Lower leg skin (tissue), 4 donors: ENCODE measurements around the gene PDLIM4. TPM values are rescaled to one million over a fixed set of nuclear protein-coding genes. Genes with fewer than 3 reads are reported as not detected.

Experiments used
- DNase-seq, 2 donors: peaks; one replicate each; pipeline ENCODE4 v3.0.0-alpha.2; 2019; ENCODE audit warnings: low spot score in 2 of 2
- H3K4me3 ChIP-seq: fragments of 200-600 bp; sonication (generic); 2 replicates; pipeline ENCODE4 v1.5.1; 2017; ENCODE audit warnings: mild to moderate bottlenecking, low read depth; ENCODE audit not compliant: poor library complexity, severe bottlenecking
- CTCF ChIP-seq, 3 donors: fragments of 450-650 bp; IDR thresholded peaks; one replicate each; pipeline ENCODE4 v1.5.1; 2016; ENCODE audit warnings: antibody characterized with exemption in 3 of 3, mild to moderate bottlenecking in 3 of 3, moderate library complexity in 2 of 3
- POLR2A ChIP-seq, 2 donors: fragments of 450-650 bp; IDR thresholded peaks; one replicate each; pipeline ENCODE4 v1.6.1; 2016 to 2017; ENCODE audit warnings: antibody characterized with exemption in 2 of 2, mild to moderate bottlenecking in 1 of 2, moderate library complexity in 1 of 2
- WGBS, 2 donors: methylation state at CpG; one replicate each; pipeline ENCODE4 v1.1.5; 2018; 5-methylcytosine and 5-hydroxymethylcytosine counted together
- intact Hi-C: fragments of 100-400 bp; cut with DNase I; formaldehyde crosslinking; loops from one replicate; pipeline ENCODE4 v1.15.0; 2023; ENCODE audit warnings: low total_unique reads
- total RNA-seq, 4 donors: library from RNA; depleted of rRNA; stranded (reverse); fragments of >200 nt; gene quantifications; one replicate each; pipeline ENCODE4 v1.1.0, GENCODE V29; 2016

Gene PDLIM4
- total RNA-seq, 4 donors from 2014 or later, result 52.5 to 191 (median 85.9) TPM

DNA sequence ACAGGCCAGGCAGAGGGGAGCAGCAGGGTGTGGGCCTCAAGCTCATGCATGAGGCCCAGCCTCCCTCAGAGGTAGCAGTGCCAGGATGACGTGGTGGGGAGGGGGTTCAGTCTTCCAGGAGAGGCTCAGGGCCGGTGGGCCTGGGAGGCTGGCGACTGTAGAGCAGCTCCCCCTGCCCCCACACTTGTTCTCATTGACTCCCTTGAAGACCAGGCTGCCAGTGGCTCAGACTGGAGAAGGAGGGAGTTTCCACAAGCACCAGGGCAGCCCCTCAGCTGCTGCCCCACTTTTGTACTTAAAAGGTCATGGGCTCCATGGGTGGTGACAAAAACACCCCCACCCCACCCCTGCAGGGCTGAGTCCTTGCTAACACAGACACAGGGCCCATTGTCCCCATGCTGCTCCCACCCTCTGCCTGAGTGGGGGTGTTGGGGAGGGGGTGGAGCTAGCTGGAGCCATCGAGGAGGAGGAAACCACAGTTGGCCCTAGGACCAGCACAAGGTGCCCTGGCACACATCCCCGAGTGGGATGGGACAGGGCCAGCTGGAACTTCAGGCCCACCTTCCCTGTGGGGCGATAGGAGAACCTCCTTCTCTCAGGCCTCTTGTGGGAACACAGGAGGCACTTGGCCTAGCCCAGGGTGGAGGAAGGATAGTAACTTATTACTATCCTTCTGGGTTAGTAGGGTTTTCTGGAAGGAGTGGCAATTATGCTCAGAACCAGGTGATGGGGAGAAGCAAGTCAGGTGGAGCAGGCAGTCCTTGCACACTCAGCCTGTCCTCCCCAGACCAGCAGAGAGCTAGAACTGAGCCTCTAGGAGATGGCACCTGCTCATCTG is 10.7 kb downstream of the PDLIM4 start:
- H3K4me3 ChIP-seq, result no peak overlapping the region
- 37 to 62% methylated on average over 6 of the region's 6 CpGs for WGBS, 2 donors
- TF ChIP-seq CTCF (IDR thresholded peaks at IDR 0.05) (no peak), POLR2A (IDR thresholded peaks at IDR 0.05) (no peak)
- peak; percentile 19 to 83 for DNase-seq
- intact Hi-C loops, result no loop called here

DNA sequence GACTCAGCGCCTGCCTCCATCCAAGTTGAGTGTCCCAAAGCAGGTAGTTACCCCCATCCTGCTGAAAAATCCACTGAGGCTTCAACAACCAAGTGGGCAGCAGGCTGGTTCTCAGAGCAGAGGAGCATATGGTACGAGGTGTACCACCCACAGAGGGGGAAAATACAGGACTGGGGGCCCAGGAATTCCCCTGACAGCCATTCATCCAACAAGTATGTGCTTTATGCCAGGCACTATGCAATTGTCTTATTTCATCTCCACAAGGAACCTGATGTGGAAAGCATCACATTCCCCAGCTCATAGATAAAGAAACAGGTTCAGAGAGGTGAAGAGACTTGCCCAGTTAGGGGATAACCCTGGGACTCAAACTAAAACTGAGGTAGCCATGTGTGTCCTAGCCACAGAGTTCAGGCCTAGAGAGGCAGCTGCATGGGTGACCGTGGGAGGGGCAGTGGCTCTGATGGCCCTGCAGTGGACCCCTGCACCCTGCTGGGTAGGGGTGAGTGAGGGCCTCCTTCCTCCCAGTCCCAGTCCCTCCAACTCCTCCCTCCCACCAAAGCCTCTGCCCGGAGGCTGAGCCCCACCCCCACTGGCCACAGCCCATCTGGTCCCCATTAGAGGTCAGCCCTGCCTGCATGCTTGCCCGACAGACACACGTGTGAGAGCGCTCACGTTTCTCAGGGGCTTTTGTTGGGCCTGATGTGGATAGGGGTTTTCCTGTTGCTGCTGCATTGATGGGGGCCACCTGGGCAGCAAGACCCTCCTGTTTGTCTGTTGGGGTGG is 11.5 kb downstream of the PDLIM4 start:
- intact Hi-C loops, result no loop called here
- WGBS, 2 donors, result 51 to 71% methylated on average over 7 to 8 of the region's 8 CpGs
- H3K4me3 ChIP-seq, result no peak overlapping the region
- peak; percentile 14 to 85 for DNase-seq
- no peak for TF ChIP-seq POLR2A (IDR thresholded peaks at IDR 0.05)
- TF ChIP-seq CTCF (IDR thresholded peaks at IDR 0.05), result no peak

DNA sequence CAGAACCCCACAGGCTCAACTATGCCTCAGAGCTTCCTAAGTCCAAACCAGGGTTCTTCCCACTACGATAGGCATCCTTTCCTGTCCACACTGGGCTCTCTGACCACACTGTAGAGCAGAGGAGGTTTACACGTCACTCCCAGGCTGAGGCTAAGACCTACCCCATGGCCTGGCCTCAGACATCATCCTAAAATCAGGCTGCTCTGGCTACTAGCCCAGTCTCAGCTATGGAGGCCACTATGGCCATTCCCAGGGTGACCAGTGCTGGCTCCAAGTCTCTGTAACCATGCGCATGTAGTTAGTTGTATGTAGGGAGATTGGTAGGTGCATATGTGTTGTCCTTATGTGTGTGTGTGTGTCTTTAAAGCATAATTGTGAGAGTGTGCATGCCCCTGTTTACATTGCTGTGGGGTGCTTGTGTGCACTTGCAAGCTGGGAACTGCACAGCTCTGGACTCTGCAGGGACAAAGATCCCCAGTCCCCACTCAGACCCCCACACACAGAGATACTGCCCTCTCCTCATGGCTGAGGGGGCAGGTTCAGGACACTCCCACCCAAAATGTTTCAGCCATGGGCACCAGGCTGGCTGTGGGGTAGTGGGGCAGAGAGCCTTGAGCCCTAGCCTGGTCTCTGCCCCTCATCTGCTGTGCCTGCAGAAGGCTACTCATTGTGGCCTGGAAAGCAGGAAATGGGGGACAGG is 12.3 kb downstream of the PDLIM4 start:
- peak in 1 of 2 donors; percentile 12 for DNase-seq
- WGBS, 2 donors, result 94 to 97% methylated on average over 3 of the region's 3 CpGs
- intact Hi-C loops, result no loop called here
- no peak for TF ChIP-seq POLR2A (IDR thresholded peaks at IDR 0.05)
- no peak for TF ChIP-seq CTCF (IDR thresholded peaks at IDR 0.05)
- H3K4me3 ChIP-seq, result no peak overlapping the region

DNA sequence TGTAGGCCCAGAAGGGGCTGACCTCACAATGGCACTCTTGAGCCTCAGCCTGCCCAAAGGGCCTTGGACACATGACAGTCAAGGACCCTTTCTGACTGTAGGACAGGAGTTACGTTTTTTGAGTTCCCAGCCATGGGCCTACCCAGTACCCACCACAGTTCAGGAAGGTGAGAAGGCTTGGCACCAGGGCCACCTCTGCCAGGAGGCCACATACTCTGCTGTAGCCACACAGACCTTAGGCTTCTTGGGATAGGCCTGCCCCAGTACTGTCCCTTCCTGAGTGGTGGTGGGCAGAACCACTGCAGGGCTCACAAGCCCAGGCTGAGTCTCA is 12.8 kb downstream of the PDLIM4 start:
- WGBS, 2 donors, result 84 to 100% methylated on average over 1 of the region's 1 CpG
- peak; percentile 7 to 79 for DNase-seq
- intact Hi-C loops, result no loop called here
- no peak overlapping the region for H3K4me3 ChIP-seq
- TF ChIP-seq POLR2A (IDR thresholded peaks at IDR 0.05) (no peak), CTCF (IDR thresholded peaks at IDR 0.05) (no peak)

DNA sequence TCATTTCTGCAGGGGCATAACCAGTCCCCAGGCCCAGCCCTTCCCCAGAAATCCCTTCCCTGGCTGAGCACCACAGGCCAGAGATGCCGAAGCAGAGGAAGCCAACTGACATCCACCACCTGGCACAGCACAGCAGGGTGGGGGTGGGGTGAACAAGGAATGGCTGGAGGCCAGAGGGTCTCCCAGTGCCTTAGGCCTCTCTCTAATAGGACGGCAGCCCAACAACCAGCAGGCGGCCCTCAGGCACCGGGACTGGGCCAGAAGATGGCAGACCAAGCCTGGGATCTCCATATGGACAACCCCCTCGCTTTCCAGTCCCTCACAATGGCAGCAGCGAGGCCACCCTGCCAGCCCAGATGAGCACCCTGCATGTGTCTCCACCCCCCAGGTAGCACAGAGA is 13.2 kb downstream of the PDLIM4 start:
- DNase-seq, result peak in 1 of 2 donors; percentile 14
- TF ChIP-seq POLR2A (IDR thresholded peaks at IDR 0.05) (no peak), CTCF (IDR thresholded peaks at IDR 0.05) (no peak)
- WGBS, 2 donors, result 88 to 93% methylated on average over 6 of the region's 6 CpGs
- intact Hi-C loops, result no loop called here
- no peak overlapping the region for H3K4me3 ChIP-seq
